Breast epithelium (tissue), 4 donors: ENCODE data around the gene LENG9. TPM values are rescaled to one million over a fixed set of nuclear protein-coding genes. Genes with fewer than 3 reads are reported as not detected.

Experiments used
- DNase-seq, 2 donors: peaks; one replicate each; pipeline ENCODE4 v3.0.0-alpha.2; 2019; ENCODE audit warnings: low spot score in 2 of 2
- H3K27ac ChIP-seq, 2 donors: fragments of 200-600 bp; sonication (generic) in 1 of 2; one replicate each; pipeline ENCODE4 v1.5.1; 2016 to 2019; ENCODE audit warnings: mild to moderate bottlenecking in 1 of 2
- H3K27me3 ChIP-seq, 2 donors: fragments of 200-600 bp; sonication (generic) in 1 of 2; one replicate each; pipeline versions ENCODE4 v1.5.1 to v1.6.0; 2017 to 2019; ENCODE audit warnings: control low read depth in 1 of 2, mild to moderate bottlenecking in 1 of 2
- H3K36me3 ChIP-seq: fragments of 200-600 bp; one replicate; pipeline ENCODE4 v1.5.1; 2019
- H3K4me1 ChIP-seq, 2 donors: fragments of 200-600 bp; sonication (generic); one replicate each; pipeline ENCODE4 v1.5.1; 2016 to 2019; ENCODE audit warnings: control low read depth in 1 of 2
- H3K4me3 ChIP-seq, 3 donors: fragments of 200-600 bp; sonication (generic); 1 replicate in 2 of 3; 2 replicates in 1 of 3; pipeline ENCODE4 v1.5.1; 2016 to 2019; ENCODE audit warnings: mild to moderate bottlenecking in 3 of 3, moderate library complexity in 2 of 3
- H3K9me3 ChIP-seq, 2 donors: fragments of 200-600 bp; sonication (generic) in 1 of 2; one replicate each; pipeline ENCODE4 v1.5.1; 2016 to 2019; ENCODE audit warnings: control low read depth in 1 of 2
- POLR2A ChIP-seq: fragments of 450-650 bp; IDR thresholded peaks from one replicate; pipeline ENCODE4 v1.6.1; 2016; ENCODE audit warnings: antibody characterized with exemption, mild to moderate bottlenecking, moderate library complexity
- POLR2AphosphoS5 ChIP-seq, 3 donors: sonication (generic); formaldehyde crosslinking; IDR thresholded peaks; one replicate each; pipeline ENCODE4 v1.6.1; 2017; ENCODE audit warnings: antibody characterized with exemption in 3 of 3
- intact Hi-C: fragments of 100-400 bp; cut with DNase I; formaldehyde crosslinking; loops from one replicate; pipeline ENCODE4 v1.15.1; 2023; ENCODE audit warnings: low total_unique reads
- total RNA-seq, 3 donors: library from RNA; depleted of rRNA; stranded (reverse); fragments of >200 nt; gene quantifications; one replicate each; pipeline ENCODE4 v1.1.0, GENCODE V29; 2016
- TF ChIP-seq, protein P1 (sequence below), 3 donors: fragments of 450-650 bp; IDR thresholded peaks; one replicate each; pipeline ENCODE4 v1.5.1; 2016 to 2017; ENCODE audit warnings: antibody characterized with exemption in 3 of 3, mild to moderate bottlenecking in 3 of 3, moderate library complexity in 3 of 3

The LENG9 gene
- total RNA-seq, 3 donors from 2014 or later = 4.5 to 8.2 (median 4.8) TPM

- Histone ChIP-seq H3K27me3 (no peaks in the 10 kb centered on the region), H3K9me3 (no peaks in the 10 kb centered on the region), H3K4me1 (peaks cover 5 to 8% of the 10 kb centered on the region in 2 donors), H3K4me3 (peak overlapping the region in 2 of 3 donors; percentile 57 to 65), H3K36me3 (no peaks in the 10 kb centered on the region), H3K27ac (peak overlapping the region; percentile 71 to 83)
- intact Hi-C loops = loop anchor here (10.0 kb wide), 1 partner anchor 589 kb away; the partner anchor contains the start of gene PRKCG
- TF ChIP-seq POLR2AphosphoS5 (IDR thresholded peaks at IDR 0.05) (no peak), POLR2A (no peak)
- TF ChIP-seq, protein P1, sequence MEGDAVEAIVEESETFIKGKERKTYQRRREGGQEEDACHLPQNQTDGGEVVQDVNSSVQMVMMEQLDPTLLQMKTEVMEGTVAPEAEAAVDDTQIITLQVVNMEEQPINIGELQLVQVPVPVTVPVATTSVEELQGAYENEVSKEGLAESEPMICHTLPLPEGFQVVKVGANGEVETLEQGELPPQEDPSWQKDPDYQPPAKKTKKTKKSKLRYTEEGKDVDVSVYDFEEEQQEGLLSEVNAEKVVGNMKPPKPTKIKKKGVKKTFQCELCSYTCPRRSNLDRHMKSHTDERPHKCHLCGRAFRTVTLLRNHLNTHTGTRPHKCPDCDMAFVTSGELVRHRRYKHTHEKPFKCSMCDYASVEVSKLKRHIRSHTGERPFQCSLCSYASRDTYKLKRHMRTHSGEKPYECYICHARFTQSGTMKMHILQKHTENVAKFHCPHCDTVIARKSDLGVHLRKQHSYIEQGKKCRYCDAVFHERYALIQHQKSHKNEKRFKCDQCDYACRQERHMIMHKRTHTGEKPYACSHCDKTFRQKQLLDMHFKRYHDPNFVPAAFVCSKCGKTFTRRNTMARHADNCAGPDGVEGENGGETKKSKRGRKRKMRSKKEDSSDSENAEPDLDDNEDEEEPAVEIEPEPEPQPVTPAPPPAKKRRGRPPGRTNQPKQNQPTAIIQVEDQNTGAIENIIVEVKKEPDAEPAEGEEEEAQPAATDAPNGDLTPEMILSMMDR (IDR thresholded peaks at IDR 0.05) = no peak
- no peak for DNase-seq
Measured at GRCh38 chr19:54473892-54474372, 10.4 kb upstream of the LENG9 start.

DNA sequence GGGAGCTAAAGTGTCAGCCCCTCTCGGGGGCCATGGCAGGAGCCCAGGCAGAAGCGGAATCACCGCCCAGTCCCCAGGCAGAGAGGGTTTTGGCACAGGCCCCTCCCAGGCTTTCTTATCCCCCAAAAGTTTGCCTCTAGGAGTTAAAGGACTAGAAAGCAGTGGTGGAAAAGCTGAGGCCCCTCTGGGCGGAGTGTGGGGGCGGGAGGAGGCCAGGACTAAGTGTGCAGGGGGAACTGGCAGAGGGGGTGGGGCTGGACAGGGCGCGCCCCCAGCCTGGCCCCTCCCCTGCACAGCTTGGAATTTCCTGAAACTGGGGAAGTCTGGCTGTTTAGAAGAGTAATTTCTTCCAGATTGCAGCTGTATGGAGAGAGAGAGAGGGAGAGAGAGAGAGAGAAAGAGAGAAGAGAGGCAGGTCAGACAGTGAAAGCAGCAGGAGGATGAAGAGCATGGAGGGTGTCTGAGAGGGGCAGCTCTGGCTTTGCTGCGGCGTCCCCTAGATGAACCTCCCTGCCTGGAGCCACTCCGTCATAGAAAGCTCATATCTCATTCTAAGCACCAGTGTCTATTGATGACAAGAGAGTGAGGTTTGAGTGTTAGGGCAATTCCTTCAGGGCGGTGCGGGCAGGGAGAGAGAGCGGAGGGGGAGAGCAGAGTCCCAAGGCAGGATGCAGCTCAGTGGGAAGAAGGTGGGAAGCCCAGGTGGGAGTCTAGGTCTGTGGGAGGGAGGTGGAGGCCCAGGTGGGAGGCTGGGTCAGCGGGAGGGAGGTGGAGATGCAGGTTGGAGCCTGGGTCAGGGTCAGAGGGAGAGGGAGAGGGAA, 9.7 kb upstream of the LENG9 start, which contains the start of gene CDC42EP5:
TSS of gene CDC42EP5 (minus strand) at position 226 of the 821 bp plus-strand sequence. CDS start 7,749 bp downstream, outside the sequence.
- H3K27me3 ChIP-seq = no peaks in the 10 kb centered on the region
- peaks cover 5 to 8% of the 10 kb centered on the region in 2 donors for H3K4me1 ChIP-seq
- peak within 1 kb of the TSS; percentile 45 to 65 (median 57) for H3K4me3 ChIP-seq
- TF ChIP-seq, protein P1 (IDR thresholded peaks at IDR 0.05) = no peak
- TF ChIP-seq POLR2A = peak; percentile 23
- no peaks in the 10 kb centered on the region for H3K36me3 ChIP-seq
- H3K27ac ChIP-seq = peak within 1 kb of the TSS; percentile 71 to 83
- intact Hi-C loops = loop anchor here (10.0 kb wide), 1 partner anchor 588 kb away; the partner anchor contains the start of gene PRKCG
- no peaks in the 10 kb centered on the region for H3K9me3 ChIP-seq
- DNase-seq = peak in 1 of 2 donors; percentile 72

GRCh38 chr19:54470991-54471782, 7.6 kb upstream of the LENG9 start:
- Histone ChIP-seq H3K4me3 (peak overlapping the region; percentile 44 to 73 (median 61)), H3K9me3 (no peaks in the 10 kb centered on the region), H3K27me3 (no peaks in the 10 kb centered on the region), H3K36me3 (no peaks in the 10 kb centered on the region), H3K27ac (peak overlapping the region; percentile 86 to 92), H3K4me1 (peaks cover 5 to 8% of the 10 kb centered on the region in 2 donors)
- TF ChIP-seq, protein P1 (IDR thresholded peaks at IDR 0.05) = no peak
- TF ChIP-seq POLR2AphosphoS5 (IDR thresholded peaks at IDR 0.05) (peak in 2 of 3 donors; percentile 5 to 21), POLR2A (no peak)
- no peak for DNase-seq
- intact Hi-C loops = loop anchor here (10.0 kb wide), 1 partner anchor 586 kb away; the partner anchor contains the start of gene PRKCG

- H3K27me3 ChIP-seq = no peaks in the 10 kb centered on the region
- no peaks in the 10 kb centered on the region for H3K36me3 ChIP-seq
- TF ChIP-seq, protein P1 (IDR thresholded peaks at IDR 0.05) = no peak
- TF ChIP-seq POLR2A = no peak
- no peak for TF ChIP-seq POLR2AphosphoS5 (IDR thresholded peaks at IDR 0.05)
- DNase-seq = no peak
- intact Hi-C loops = loop anchor here (10.0 kb wide), 1 partner anchor 586 kb away; the partner anchor contains the start of gene PRKCG
- H3K4me3 ChIP-seq = peak overlapping the region in 2 of 3 donors; percentile 61 to 73
- no peaks in the 10 kb centered on the region for H3K9me3 ChIP-seq
- peaks cover 5 to 8% of the 10 kb centered on the region in 2 donors for H3K4me1 ChIP-seq
- H3K27ac ChIP-seq = peak overlapping the region; percentile 86 to 92
Measured at GRCh38 chr19:54470276-54470887, 6.8 kb upstream of the LENG9 start.
